HCT116 (cell line): ENCODE data around the gene FAM229B. TPM values are rescaled to one million over a fixed set of nuclear protein-coding genes. Genes with fewer than 3 reads are reported as not detected.
A peak's percentile ranks its signal among the peaks of the same experiment; 100 is the strongest.

Source experiments
- ATAC-seq: fragments of 200-7000 bp; cut with Tn5 transposase; 2 replicates; pipeline ENCODE4 v1.9.1; 2020; ENCODE audit warnings: mild to moderate bottlenecking, moderate library complexity
- Bru-seq: library from RNA; stranded (reverse); fragments of 400-500 nt; gene quantifications from one replicate; lab custom pipeline; 2021; lab: Mats Ljungman, UMichigan
- BruChase-seq, 2 experiments: library from RNA; stranded (reverse); fragments of 400-500 nt; gene quantifications; one replicate each; lab custom pipeline; 2021; lab: Mats Ljungman, UMichigan
- BruUV-seq: library from RNA; stranded (reverse); fragments of 400-500 nt; replicated peaks from 2 replicates; lab custom pipeline; 2021; lab: Mats Ljungman, UMichigan
- CTCF ChIA-PET: fragments of 300-600 bp; sonication (Branson Sonifier 250); formaldehyde crosslinking; loops from one replicate; lab custom pipeline; 2021; ENCODE audit warnings: antibody characterized with exemption; lab: Charles Lee
- POLR2A ChIA-PET: fragments of 300-600, 350-600 bp; sonication (Branson Sonifier 250); formaldehyde crosslinking; loops from one replicate; lab custom pipeline; 2021; ENCODE audit warnings: antibody characterized with exemption; lab: Charles Lee
- RAD21 ChIA-PET, 2 experiments: fragments of 300-600 bp; sonication (Branson Sonifier 250); formaldehyde crosslinking; loops; one replicate each; lab custom pipeline; 2023; ENCODE audit warnings: low total read pairs in 2 of 2; ENCODE audit not compliant: uncharacterized antibody in 2 of 2, unreplicated experiment in 2 of 2, low non-redundant PET in 1 of 2; lab: Charles Lee
- DNase-seq: peaks from one replicate; pipeline ENCODE4 v3.0.0-alpha.2; 2010; ENCODE audit warnings: low read depth, low spot score
- H2AFZ ChIP-seq: fragments of 200-600 bp; shearing (Covaris generic), sonication (generic); 2 replicates; pipeline ENCODE4 v1.6.1; 2017; ENCODE audit warnings: low read depth, mixed run types, mixed read lengths, antibody characterized with exemption, low read length; ENCODE audit not compliant: poor library complexity, severe bottlenecking
- H3K27ac ChIP-seq: 2 replicates; pipeline ENCODE4 v1.5.1; 2012; ENCODE audit warnings: low read depth, low read length
- H3K27me3 ChIP-seq: fragments of 200-600 bp; sonication (generic); 2 replicates; pipeline ENCODE4 v1.6.1; 2016; ENCODE audit warnings: mixed run types, low read length, mixed read lengths; ENCODE audit not compliant: insufficient read depth
- H3K36me3 ChIP-seq, 2 experiments: fragments of 200-500 bp in 1 of 2; fragments of 200-600 bp in 1 of 2; sonication (Bioruptor generic) in 1 of 2; sonication (generic) in 1 of 2; 2 replicates each; pipeline versions ENCODE4 v1.5.1 to v1.6.1; 2014 to 2016; ENCODE audit warnings: low read length in 2 of 2, inconsistent platforms in 1 of 2, mixed read lengths in 1 of 2, mixed run types in 1 of 2; ENCODE audit not compliant: insufficient read depth in 2 of 2, control insufficient read depth in 1 of 2
- H3K4me1 ChIP-seq, 2 experiments: fragments of 200-600 bp in 1 of 2; sonication (generic) in 1 of 2; 2 replicates each; pipeline versions ENCODE4 v1.5.1 to v1.6.1; 2012 to 2017; ENCODE audit warnings: low read length in 2 of 2, inconsistent platforms in 1 of 2, mild to moderate bottlenecking in 1 of 2, mixed read lengths in 1 of 2, mixed run types in 1 of 2, moderate library complexity in 1 of 2; ENCODE audit not compliant: insufficient read depth in 2 of 2, control insufficient read depth in 1 of 2
- H3K4me2 ChIP-seq: fragments of 200-600 bp; sonication (generic); 2 replicates; pipeline ENCODE4 v1.6.1; 2017; ENCODE audit warnings: mixed run types, low read length, mixed read lengths
- H3K4me3 ChIP-seq, 2 experiments: fragments of 200-600 bp in 1 of 2; sonication (generic) in 1 of 2; replicated peaks in 1 of 2; 2 replicates each; pipeline ENCODE4 v1.5.1; 2011 to 2016; ENCODE audit warnings: low read length in 2 of 2, control low read depth in 1 of 2, low read depth in 1 of 2, mild to moderate bottlenecking in 1 of 2, mixed read lengths in 1 of 2, mixed run types in 1 of 2
- H3K79me2 ChIP-seq: fragments of 200-600 bp; sonication (generic); 2 replicates; pipeline ENCODE4 v1.6.1; 2017; ENCODE audit warnings: mild to moderate bottlenecking, mixed run types, low read length, moderate library complexity, mixed read lengths; ENCODE audit not compliant: insufficient read depth
- H3K9ac ChIP-seq: fragments of 200-600 bp; sonication (generic); 2 replicates; pipeline ENCODE4 v1.6.1; 2016; ENCODE audit warnings: low read length, mixed read lengths
- H3K9me2 ChIP-seq: fragments of 200-600 bp; sonication (generic), shearing (Covaris generic); 2 replicates; pipeline ENCODE4 v1.6.1; 2017; ENCODE audit warnings: mixed run types, mild to moderate bottlenecking, moderate library complexity; ENCODE audit not compliant: insufficient read depth
- H3K9me3 ChIP-seq, 2 experiments: fragments of 200-500 bp in 1 of 2; fragments of 200-600 bp in 1 of 2; sonication (Bioruptor generic) in 1 of 2; sonication (generic) in 1 of 2; 2 replicates each; pipeline ENCODE4 v1.6.1; 2014 to 2017; ENCODE audit warnings: low read length in 2 of 2, mixed read lengths in 2 of 2, inconsistent platforms in 1 of 2, low read depth in 1 of 2, mild to moderate bottlenecking in 1 of 2, mixed run types in 1 of 2, moderate library complexity in 1 of 2; ENCODE audit not compliant: control insufficient read depth in 1 of 2, insufficient read depth in 1 of 2
- H4K20me1 ChIP-seq: fragments of 200-600 bp; sonication (generic), shearing (Covaris generic); 2 replicates; pipeline ENCODE4 v1.6.1; 2017; ENCODE audit warnings: mixed run types, mild to moderate bottlenecking, moderate library complexity; ENCODE audit not compliant: insufficient read depth
- CEBPB ChIP-seq: IDR thresholded peaks from 2 replicates; pipeline ENCODE4 v1.6.1; 2012; ENCODE audit warnings: low read depth
- EGR1 ChIP-seq: IDR thresholded peaks from 2 replicates; pipeline ENCODE4 v1.6.1; 2012; ENCODE audit warnings: low read depth
- ELF1 ChIP-seq: IDR thresholded peaks from 2 replicates; pipeline ENCODE4 v1.6.1; 2012; ENCODE audit warnings: low read depth, borderline replicate concordance
- EZH2 ChIP-seq: fragments of 200-600 bp; sonication (generic); IDR thresholded peaks from 2 replicates; pipeline ENCODE4 v1.6.1; 2017; ENCODE audit warnings: antibody characterized with exemption, mixed run types
- EZH2phosphoT487 ChIP-seq: fragments of 200-600 bp; IDR thresholded peaks from 2 replicates; pipeline ENCODE4 v1.6.1; 2018; ENCODE audit warnings: antibody characterized with exemption, borderline replicate concordance
- JUND ChIP-seq: IDR thresholded peaks from 2 replicates; pipeline ENCODE4 v1.6.1; 2012
- POLR2A ChIP-seq: IDR thresholded peaks from 2 replicates; pipeline ENCODE4 v1.7.0; 2011; ENCODE audit warnings: borderline replicate concordance; ENCODE audit not compliant: insufficient read depth, insufficient read length; ENCODE audit errors: extremely low read depth
- POLR2AphosphoS5 ChIP-seq: IDR thresholded peaks from 2 replicates; pipeline ENCODE4 v1.6.1; 2011; ENCODE audit warnings: mild to moderate bottlenecking, low read depth, low read length, moderate library complexity
- RAD21 ChIP-seq: IDR thresholded peaks from 2 replicates; pipeline ENCODE4 v1.6.1; 2012; ENCODE audit warnings: low read depth, mild to moderate bottlenecking
- SIN3A ChIP-seq: IDR thresholded peaks from 2 replicates; pipeline ENCODE4 v1.6.1; 2012; ENCODE audit warnings: low read depth
- SP1 ChIP-seq: IDR thresholded peaks from 2 replicates; pipeline ENCODE4 v1.6.1; 2012; ENCODE audit warnings: low read depth
- SRF ChIP-seq: IDR thresholded peaks from 2 replicates; pipeline ENCODE4 v1.6.1; 2012; ENCODE audit warnings: low read depth
- TCF7L2 ChIP-seq: IDR thresholded peaks from 2 replicates; pipeline ENCODE4 v1.7.0; 2011; ENCODE audit warnings: borderline replicate concordance, inconsistent platforms; ENCODE audit not compliant: insufficient read depth, insufficient read length; ENCODE audit errors: extremely low read depth
- ZFX ChIP-seq: fragments of 450-650 bp; IDR thresholded peaks from 2 replicates; pipeline ENCODE4 v1.6.1; 2017
- ZNF274 ChIP-seq: fragments of 200-500 bp; sonication (Bioruptor generic); IDR thresholded peaks from 2 replicates; pipeline ENCODE4 v1.6.1; 2014; ENCODE audit warnings: mild to moderate bottlenecking, low read depth, low read length, inconsistent platforms
- intact Hi-C: fragments of 100-400 bp; cut with micrococcal nuclease; formaldehyde crosslinking; loops from 2 replicates; pipeline ENCODE4 v1.10.0; 2022
- long read RNA-seq: library from polyadenylated mRNA; unstranded; transcript quantifications from one replicate; pipeline ENCODE4 v2.0.0, GENCODE V29; 2021; ENCODE audit not compliant: unreplicated experiment
- polyA plus RNA-seq: library from polyadenylated mRNA; unstranded; fragments of >200 nt; gene quantifications from 2 replicates; pipeline ENCODE4 v1.2.1, GENCODE V29; 2012; ENCODE audit warnings: missing spikeins
- total RNA-seq: library from RNA; stranded (reverse); gene quantifications from one replicate; pipeline ENCODE4 v1.2.1, GENCODE V29; 2021; ENCODE audit not compliant: unreplicated experiment
- TF ChIP-seq, protein P1 (sequence below), 3 experiments: fragments of 200-600 bp in 1 of 3; sonication (generic) in 1 of 3; IDR thresholded peaks in 2 of 3; conservative IDR thresholded peaks in 1 of 3; 2 replicates each; pipeline ENCODE4 v1.5.1; 2012 to 2017; ENCODE audit warnings: low read depth in 2 of 3, low read length in 2 of 3, antibody characterized with exemption in 1 of 3, borderline replicate concordance in 1 of 3, control low read depth in 1 of 3, mild to moderate bottlenecking in 1 of 3, mixed read lengths in 1 of 3, mixed run types in 1 of 3, moderate library complexity in 1 of 3; ENCODE audit not compliant: insufficient read depth in 1 of 3
- TF ChIP-seq, protein P2 (sequence below): IDR thresholded peaks from 2 replicates; pipeline ENCODE4 v1.6.1; 2012

The FAM229B gene, protein sequence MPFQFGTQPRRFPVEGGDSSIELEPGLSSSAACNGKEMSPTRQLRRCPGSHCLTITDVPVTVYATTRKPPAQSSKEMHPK
- total RNA-seq (11.4 TPM), Bru-seq, nascent RNA (percentile 46 among the genes with signal in this experiment), BruChase-seq, experiment 1, labeled RNA remaining after a 6-hour chase (percentile 41 among the genes with signal in this experiment), BruChase-seq, experiment 2, labeled RNA remaining after a 2-hour chase (percentile 40 among the genes with signal in this experiment)
- 10.6 and 10.9 TPM in 2 replicates for polyA plus RNA-seq
- long read RNA-seq, transcript FAM229B-201 (4 exons, 2,543 nt): major isoform, 6 of 6 reads
- long read RNA-seq, partial matches to known transcripts: 0 of 6 reads
- long read RNA-seq, other reads (novel, unspliced or antisense): 0 of 6 reads

DNA sequence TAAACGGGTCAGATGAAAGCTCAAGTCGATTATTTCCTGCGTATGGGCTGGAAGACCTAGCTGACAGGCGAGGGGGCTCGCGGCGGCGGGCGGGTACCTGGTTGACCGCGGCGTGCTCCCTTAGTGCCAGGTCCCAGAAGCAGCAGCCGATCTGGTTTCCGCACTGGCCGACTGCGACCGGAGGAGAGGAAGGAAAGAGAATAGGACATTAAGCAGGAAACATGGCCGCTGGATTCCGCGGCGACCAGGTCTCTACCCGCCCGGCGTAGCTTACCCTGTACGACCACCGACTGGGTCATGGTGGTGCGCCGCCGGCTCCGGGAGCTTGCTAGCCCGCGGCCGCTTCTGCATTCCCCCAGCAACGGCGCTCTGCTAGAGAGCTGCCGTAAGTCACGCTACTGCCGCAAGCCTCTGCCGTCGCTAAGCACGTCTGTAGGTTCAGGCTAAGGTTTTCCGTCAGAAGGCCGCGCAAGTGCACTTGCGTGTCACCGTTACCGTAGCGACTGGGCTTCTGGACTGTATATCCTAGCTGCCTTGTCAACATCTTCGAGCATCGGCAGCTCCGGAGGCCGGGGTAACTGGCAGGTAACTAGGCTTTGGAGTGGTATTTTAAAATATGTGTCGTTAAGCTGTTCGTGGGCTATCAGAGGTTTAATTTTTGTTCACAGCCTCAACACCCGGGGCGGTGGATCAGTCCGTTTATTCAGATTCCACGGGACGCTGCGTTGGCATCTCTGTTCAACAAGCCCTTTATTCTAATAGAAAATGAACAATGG is at the start of gene FAM229B, which contains the start of gene TUBE1:
TSS of gene FAM229B (plus strand) at position 456 of the 776 bp plus-strand sequence. CDS start 11,693 bp downstream, outside the sequence.
TSS of gene TUBE1 (minus strand) at position 347 of the 776 bp plus-strand sequence. CDS start at position 299, 48 bp downstream.
- POLR2A ChIA-PET: interaction anchor here (0.6 to 1.0 kb wide), 3 partner anchors 10 to 26 kb away, joined by 3 read pairs; no protein-coding TSS in a partner anchor

More for the DNA sequence above, at the start of gene FAM229B, which contains the start of gene TUBE1:
- no TSS peak for BruUV-seq
- DNase-seq (peak; percentile 93), ATAC-seq (peak; percentile 92)
- Histone ChIP-seq H4K20me1 (no peaks in the 10 kb centered on the region), H3K9me3 (no peaks in the 10 kb centered on the region), H3K4me1 (peaks cover 2 to 9% of the 10 kb centered on the region in 2 experiments; a peak in 3 of 4 replicates), H3K79me2 (no peaks in the 10 kb centered on the region; the same call in none of the 2 replicates), H3K4me2 (peak within 1 kb of the TSS; percentile 79), H2AFZ (peak within 1 kb of the TSS; percentile 97), H3K27me3 (no peaks in the 10 kb centered on the region), H3K36me3 (peaks cover 3 to 6% of the 10 kb centered on the region in 2 experiments; a peak in 2 of 4 replicates), H3K27ac (peak within 1 kb of the TSS; percentile 53), H3K9ac (peak within 1 kb of the TSS; percentile 70), H3K9me2 (no peaks in the 10 kb centered on the region), H3K4me3 (peak within 1 kb of the TSS; percentile 78 to 95)
- peak; percentile 88 for TF ChIP-seq POLR2A
- no peak for TF ChIP-seq ZFX
- TF ChIP-seq SP1: no peak
- TF ChIP-seq CEBPB: no peak
- no peak for TF ChIP-seq EZH2
- TF ChIP-seq, protein P1, sequence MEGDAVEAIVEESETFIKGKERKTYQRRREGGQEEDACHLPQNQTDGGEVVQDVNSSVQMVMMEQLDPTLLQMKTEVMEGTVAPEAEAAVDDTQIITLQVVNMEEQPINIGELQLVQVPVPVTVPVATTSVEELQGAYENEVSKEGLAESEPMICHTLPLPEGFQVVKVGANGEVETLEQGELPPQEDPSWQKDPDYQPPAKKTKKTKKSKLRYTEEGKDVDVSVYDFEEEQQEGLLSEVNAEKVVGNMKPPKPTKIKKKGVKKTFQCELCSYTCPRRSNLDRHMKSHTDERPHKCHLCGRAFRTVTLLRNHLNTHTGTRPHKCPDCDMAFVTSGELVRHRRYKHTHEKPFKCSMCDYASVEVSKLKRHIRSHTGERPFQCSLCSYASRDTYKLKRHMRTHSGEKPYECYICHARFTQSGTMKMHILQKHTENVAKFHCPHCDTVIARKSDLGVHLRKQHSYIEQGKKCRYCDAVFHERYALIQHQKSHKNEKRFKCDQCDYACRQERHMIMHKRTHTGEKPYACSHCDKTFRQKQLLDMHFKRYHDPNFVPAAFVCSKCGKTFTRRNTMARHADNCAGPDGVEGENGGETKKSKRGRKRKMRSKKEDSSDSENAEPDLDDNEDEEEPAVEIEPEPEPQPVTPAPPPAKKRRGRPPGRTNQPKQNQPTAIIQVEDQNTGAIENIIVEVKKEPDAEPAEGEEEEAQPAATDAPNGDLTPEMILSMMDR (IDR thresholded peaks at IDR 0.05 in 2 of 3, conservative IDR thresholded peaks at IDR 0.05 in 1 of 3; ENCODE audit: borderline replicate concordance in 1 of 3, insufficient read depth in 1 of 3, low read depth in 2 of 3, low read length in 2 of 3): no peak
- peak; percentile 99 for TF ChIP-seq POLR2AphosphoS5
- TF ChIP-seq ELF1: no peak
- no peak for TF ChIP-seq ZNF274
- no peak for TF ChIP-seq RAD21
- TF ChIP-seq, protein P2, sequence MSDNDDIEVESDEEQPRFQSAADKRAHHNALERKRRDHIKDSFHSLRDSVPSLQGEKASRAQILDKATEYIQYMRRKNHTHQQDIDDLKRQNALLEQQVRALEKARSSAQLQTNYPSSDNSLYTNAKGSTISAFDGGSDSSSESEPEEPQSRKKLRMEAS: peak; percentile 77
- TF ChIP-seq SIN3A: peak; percentile 89
- no peak for TF ChIP-seq EZH2phosphoT487
- TF ChIP-seq EGR1: no peak
- TF ChIP-seq SRF: no peak
- TF ChIP-seq JUND: no peak
- peak; percentile 52 for TF ChIP-seq TCF7L2
- intact Hi-C loops: no loop called here
- ChIA-PET RAD21 (interaction anchor here in 1 of 2 experiments (0.6 to 1.1 kb wide), 3 partner anchors 76 to 252 kb away, joined by 3 to 4 read pairs (median 3); no protein-coding TSS in a partner anchor), CTCF (interaction anchor here (0.7 to 2.2 kb wide), 4 partner anchors 16 to 377 kb away, joined by 3 to 10 read pairs (median 4); no protein-coding TSS in a partner anchor)
